Loucy (cell line): ENCODE measurements around the gene TENM4.

Experiments
- EZH2phosphoT487 ChIP-seq: fragments of 200-600 bp; IDR thresholded peaks from 2 replicates; pipeline ENCODE4 v1.6.1; 2018; ENCODE audit warnings: antibody characterized with exemption, mild to moderate bottlenecking, moderate library complexity, borderline replicate concordance
- TF ChIP-seq, protein P1 (sequence below): fragments of 200-600 bp; sonication (generic); conservative IDR thresholded peaks from 2 replicates; pipeline ENCODE4 v1.5.1; 2014; ENCODE audit warnings: mild to moderate bottlenecking, antibody characterized with exemption, low read length

DNA sequence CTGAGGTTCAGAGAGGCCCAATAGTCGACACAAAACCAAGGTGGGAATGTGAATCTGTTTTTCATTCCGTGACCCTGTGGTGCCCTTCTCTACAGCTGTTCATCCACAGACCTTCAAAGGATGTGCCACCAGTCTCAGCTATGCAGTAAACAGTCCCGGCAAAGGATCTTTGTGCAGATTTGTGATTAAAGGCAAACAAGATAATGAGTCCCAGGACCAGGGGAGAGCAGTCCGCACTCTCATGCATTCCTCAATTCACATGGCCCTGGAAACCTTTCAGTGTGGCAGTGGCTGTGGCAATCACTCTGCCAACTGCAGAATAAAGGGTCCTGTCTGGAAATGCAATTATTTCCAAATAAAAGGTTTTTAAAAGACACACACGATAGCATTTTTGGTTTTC is 418.6 kb downstream of the TENM4 start:
- TF ChIP-seq, protein P1, sequence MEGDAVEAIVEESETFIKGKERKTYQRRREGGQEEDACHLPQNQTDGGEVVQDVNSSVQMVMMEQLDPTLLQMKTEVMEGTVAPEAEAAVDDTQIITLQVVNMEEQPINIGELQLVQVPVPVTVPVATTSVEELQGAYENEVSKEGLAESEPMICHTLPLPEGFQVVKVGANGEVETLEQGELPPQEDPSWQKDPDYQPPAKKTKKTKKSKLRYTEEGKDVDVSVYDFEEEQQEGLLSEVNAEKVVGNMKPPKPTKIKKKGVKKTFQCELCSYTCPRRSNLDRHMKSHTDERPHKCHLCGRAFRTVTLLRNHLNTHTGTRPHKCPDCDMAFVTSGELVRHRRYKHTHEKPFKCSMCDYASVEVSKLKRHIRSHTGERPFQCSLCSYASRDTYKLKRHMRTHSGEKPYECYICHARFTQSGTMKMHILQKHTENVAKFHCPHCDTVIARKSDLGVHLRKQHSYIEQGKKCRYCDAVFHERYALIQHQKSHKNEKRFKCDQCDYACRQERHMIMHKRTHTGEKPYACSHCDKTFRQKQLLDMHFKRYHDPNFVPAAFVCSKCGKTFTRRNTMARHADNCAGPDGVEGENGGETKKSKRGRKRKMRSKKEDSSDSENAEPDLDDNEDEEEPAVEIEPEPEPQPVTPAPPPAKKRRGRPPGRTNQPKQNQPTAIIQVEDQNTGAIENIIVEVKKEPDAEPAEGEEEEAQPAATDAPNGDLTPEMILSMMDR: no peak
- TF ChIP-seq EZH2phosphoT487: no peak
